Skeletal muscle tissue (tissue), 4 donors: ENCODE data around the gene LAMA2. TPM values are rescaled to one million over a fixed set of nuclear protein-coding genes. Genes with fewer than 3 reads are reported as not detected.

Experiments used
- H3K27ac ChIP-seq: one replicate; pipeline ENCODE4 v1.7.0; 2013; ENCODE audit warnings: mild to moderate bottlenecking, low read depth, low read length, inconsistent platforms
- H3K27me3 ChIP-seq, 3 donors: one replicate each; pipeline ENCODE4 v1.7.0; 2013; ENCODE audit warnings: low read length in 3 of 3; ENCODE audit not compliant: control insufficient read depth in 3 of 3, insufficient read depth in 3 of 3
- H3K36me3 ChIP-seq, 3 donors: one replicate each; pipeline ENCODE4 v1.7.0; 2013; ENCODE audit warnings: low read length in 3 of 3; ENCODE audit not compliant: control insufficient read depth in 3 of 3, insufficient read depth in 3 of 3
- H3K4me1 ChIP-seq, 3 donors: one replicate each; pipeline ENCODE4 v1.7.0; 2013; ENCODE audit warnings: low read length in 3 of 3, mild to moderate bottlenecking in 3 of 3; ENCODE audit not compliant: control insufficient read depth in 3 of 3, insufficient read depth in 3 of 3
- H3K4me3 ChIP-seq, 3 donors: one replicate each; pipeline ENCODE4 v1.7.0; 2013; ENCODE audit warnings: low read length in 3 of 3
- H3K9ac ChIP-seq, 3 donors: one replicate each; pipeline ENCODE4 v1.7.0; 2013; ENCODE audit warnings: low read length in 3 of 3, mild to moderate bottlenecking in 3 of 3, moderate library complexity in 2 of 3, low read depth in 1 of 3
- H3K9me3 ChIP-seq, 3 donors: one replicate each; pipeline ENCODE4 v1.7.0; 2013; ENCODE audit warnings: low read length in 3 of 3; ENCODE audit not compliant: control insufficient read depth in 3 of 3
- total RNA-seq: library from RNA; depleted of rRNA; stranded (reverse); fragments of >200 nt; gene quantifications from one replicate; pipeline ENCODE4 v1.2.3, GENCODE V29; 2014
- donor health status: Osteomylitis.

The LAMA2 gene
- total RNA-seq, 1 donor from 2014 or later, result 187 TPM

DNA sequence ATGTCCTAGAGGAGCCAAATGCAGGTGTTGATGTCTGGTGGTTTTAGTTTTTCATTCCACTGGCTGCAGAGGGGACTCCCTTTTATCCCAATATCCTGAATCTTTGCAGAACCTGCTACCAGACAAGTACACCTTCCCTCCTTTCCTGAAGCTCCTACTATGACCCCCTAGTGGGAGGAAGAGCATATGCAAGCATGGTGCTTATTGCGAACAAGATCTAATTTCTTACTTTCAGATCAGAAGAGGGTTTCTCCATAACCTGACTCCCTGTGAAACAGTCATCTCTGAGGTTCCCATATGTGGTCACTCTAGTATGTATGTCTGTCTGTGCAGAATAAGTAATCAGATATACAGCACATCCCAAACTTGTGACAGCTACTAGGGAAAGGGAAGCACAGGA is 549.8 kb downstream of the LAMA2 start:
- Histone ChIP-seq H3K4me1 (peaks cover 0 to 2% (median 0%) of the 10 kb centered on the region in 3 donors), H3K27ac (no peak overlapping the region), H3K36me3 (peaks cover 0 to 4% (median 0%) of the 10 kb centered on the region in 3 donors), H3K4me3 (no peak overlapping the region), H3K27me3 (no peaks in the 10 kb centered on the region), H3K9ac (no peak overlapping the region), H3K9me3 (no peaks in the 10 kb centered on the region)

DNA sequence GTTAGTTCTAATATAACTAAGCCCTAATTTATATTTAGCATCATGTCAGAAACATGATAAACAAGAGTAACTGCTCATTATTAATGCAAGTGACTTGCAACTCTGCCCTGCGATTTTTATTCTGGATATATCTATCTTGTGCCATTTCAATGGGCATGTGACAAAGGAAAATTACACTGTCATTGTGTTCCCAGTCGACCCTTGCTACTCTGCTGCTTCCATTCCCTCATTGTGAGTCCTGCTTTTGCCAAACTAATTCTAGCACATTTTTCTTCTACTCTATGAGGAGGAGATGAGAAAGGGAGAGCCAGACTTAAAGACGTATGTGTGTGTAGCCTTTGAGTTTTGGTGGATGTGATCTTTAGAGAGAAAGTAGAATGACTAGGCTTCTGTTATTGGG is 551.2 kb downstream of the LAMA2 start:
- Histone ChIP-seq H3K9me3 (no peaks in the 10 kb centered on the region), H3K4me3 (peak overlapping the region in 1 of 3 donors; percentile 16), H3K9ac (no peak overlapping the region), H3K4me1 (peaks cover 0 to 2% (median 0%) of the 10 kb centered on the region in 3 donors), H3K27ac (peak overlapping the region; percentile 22), H3K36me3 (no peaks in the 10 kb centered on the region), H3K27me3 (no peaks in the 10 kb centered on the region)

DNA sequence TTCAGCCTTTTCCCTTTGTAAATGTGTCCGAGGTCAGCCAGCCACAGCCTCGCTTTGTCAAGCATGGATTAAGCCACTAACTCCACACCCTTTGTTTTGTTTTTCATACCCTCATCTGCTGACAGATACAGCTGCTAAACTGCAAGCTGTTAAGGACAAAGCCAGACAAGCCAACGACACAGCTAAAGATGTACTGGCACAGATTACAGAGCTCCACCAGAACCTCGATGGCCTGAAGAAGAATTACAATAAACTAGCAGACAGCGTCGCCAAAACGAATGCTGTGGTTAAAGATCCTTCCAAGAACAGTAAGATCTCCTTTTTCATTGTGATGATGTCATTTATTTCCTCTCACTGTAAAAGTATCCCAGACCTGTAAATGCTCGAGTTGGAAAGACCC is 557.8 kb downstream of the LAMA2 start:
- no peak overlapping the region for H3K4me3 ChIP-seq
- H3K9ac ChIP-seq, result no peak overlapping the region
- H3K27me3 ChIP-seq, result no peaks in the 10 kb centered on the region
- peaks cover 0 to 2% (median 0%) of the 10 kb centered on the region in 3 donors for H3K36me3 ChIP-seq
- H3K27ac ChIP-seq, result no peak overlapping the region
- H3K9me3 ChIP-seq, result no peaks in the 10 kb centered on the region
- H3K4me1 ChIP-seq, result no peaks in the 10 kb centered on the region

DNA sequence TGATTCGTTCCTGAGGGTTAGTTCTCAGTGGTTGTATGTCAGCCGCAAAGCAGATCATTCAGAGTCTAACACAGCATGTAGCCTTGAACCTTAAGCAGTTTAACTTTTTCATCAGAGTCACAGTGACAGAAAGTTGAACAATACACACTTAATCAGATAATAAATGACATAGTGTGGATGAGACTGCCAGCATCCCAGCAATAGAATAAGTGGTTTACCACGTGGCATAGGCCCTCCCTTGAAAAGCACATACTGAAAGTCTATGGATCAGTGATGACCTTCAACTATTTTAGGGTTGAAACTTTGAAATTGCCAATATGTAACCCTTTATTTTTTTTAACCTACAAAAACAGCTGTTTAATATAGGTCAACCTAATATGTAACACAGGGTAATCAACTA is 561.7 kb downstream of the LAMA2 start:
- Histone ChIP-seq H3K27me3 (no peaks in the 10 kb centered on the region), H3K27ac (no peak overlapping the region), H3K36me3 (peaks cover 0 to 2% (median 0%) of the 10 kb centered on the region in 3 donors)

DNA sequence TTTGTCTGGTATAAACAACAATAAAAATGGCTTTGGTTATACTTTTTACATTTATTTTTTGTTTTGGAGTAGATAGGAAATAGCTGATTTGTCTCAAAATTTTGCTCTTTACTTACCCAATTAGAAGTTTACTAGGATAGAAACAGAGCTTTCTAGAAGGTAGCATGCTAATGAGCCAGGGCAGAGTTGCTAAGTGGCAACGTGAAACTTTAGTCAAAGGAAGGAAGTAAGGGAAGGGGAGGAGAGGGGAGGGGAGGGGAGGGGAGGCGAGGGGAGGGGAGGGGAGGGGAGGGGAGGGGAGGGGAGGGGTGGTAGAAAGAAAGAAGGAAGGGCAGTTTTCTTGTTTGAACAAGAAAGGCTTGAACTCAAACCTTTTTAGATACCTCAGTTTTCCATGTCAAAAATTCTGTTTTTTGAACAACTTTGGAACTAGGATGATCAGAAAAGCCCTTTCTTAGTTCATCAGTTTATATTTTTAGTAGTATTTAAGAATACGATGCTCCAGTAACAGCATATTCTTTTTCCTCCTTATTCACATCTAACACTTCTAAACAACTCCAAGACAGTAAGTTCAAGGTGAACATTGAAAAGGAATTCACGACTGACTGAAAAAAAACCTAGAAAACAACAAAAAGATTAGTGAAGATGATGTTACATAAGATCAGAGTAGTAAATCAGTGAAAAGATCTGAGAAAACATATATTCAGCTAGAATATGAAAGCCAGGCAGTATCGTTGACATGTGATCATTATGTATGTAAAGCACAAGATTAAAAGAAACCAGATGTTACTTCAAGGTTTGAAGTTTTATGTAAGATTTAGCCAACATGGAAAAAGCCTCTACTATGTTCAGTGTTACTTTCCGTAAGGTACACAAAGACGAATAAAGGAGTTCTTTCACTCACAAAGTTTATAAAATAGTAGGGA is 563.6 kb downstream of the LAMA2 start:
- Histone ChIP-seq H3K4me1 (no peaks in the 10 kb centered on the region), H3K27ac (no peak overlapping the region), H3K9ac (no peak overlapping the region), H3K36me3 (no peaks in the 10 kb centered on the region), H3K4me3 (no peak overlapping the region), H3K9me3 (no peaks in the 10 kb centered on the region), H3K27me3 (no peaks in the 10 kb centered on the region)

More for the DNA sequence above, 561.7 kb downstream of the LAMA2 start:
- H3K9ac ChIP-seq, result no peak overlapping the region
- no peaks in the 10 kb centered on the region for H3K4me1 ChIP-seq
- H3K4me3 ChIP-seq, result no peak overlapping the region
- no peaks in the 10 kb centered on the region for H3K9me3 ChIP-seq

DNA sequence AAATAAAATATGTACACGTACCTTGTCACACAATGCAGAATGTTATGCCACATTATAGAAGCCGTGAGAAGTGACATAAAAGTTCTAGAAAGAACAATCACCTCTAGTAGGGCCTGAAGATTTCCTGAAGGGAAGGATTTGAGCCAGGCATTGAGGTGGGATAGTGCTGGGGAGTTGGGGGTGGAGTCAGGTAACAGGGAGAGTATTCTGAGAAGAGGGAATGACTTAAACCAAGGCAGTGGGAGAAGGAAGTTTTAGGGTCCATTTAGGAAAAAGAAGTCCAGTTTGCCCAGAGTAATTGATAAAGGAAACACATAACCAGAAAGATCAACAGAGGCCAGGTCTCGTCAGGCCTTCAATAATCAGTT is 564.2 kb downstream of the LAMA2 start:
- H3K27me3 ChIP-seq, result no peaks in the 10 kb centered on the region
- H3K27ac ChIP-seq, result no peak overlapping the region
- H3K4me3 ChIP-seq, result no peak overlapping the region
- H3K4me1 ChIP-seq, result no peaks in the 10 kb centered on the region
- no peaks in the 10 kb centered on the region for H3K9me3 ChIP-seq
- H3K9ac ChIP-seq, result no peak overlapping the region
- no peaks in the 10 kb centered on the region for H3K36me3 ChIP-seq

DNA sequence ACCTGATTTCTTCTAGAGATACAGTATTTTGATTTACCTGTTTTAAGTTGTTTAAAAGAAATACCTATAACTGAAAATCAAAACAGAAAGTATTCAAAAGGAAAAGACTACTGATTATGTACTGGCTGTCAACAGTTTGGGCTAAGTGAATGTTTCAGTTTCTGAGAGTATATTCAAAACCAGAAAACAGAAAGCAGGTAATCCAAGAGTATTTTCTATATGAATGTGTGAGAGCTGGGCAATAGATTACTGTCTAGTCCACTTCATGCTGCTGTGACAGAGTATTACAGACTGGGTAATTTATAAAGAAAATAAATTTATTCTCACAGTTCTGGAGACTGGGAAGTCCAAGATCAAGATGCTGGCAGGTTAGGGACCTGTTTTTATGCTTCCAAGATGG is 566.0 kb downstream of the LAMA2 start:
- Histone ChIP-seq H3K9me3 (no peaks in the 10 kb centered on the region), H3K9ac (no peak overlapping the region), H3K4me3 (no peak overlapping the region), H3K27me3 (no peaks in the 10 kb centered on the region), H3K27ac (no peak overlapping the region), H3K4me1 (no peaks in the 10 kb centered on the region), H3K36me3 (no peaks in the 10 kb centered on the region)

DNA sequence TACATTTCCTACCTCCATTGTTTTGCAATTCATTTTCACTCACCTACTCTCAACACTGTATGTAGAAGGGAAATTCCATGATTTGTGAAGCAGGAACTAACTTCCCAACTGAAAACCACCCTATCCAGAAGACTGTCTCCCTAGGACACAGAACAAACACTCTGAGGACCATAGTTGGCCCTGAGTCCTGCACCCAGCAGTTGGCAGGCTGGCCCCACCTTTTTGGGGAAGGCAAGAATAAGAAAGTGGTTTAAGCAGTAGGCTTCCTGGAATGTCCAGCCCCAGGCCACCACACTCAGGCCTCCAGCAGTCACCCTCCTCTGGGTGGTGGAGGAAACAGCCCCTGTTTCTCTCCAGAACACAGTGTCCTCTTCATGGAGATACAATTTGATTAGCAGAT is 568.2 kb downstream of the LAMA2 start:
- Histone ChIP-seq H3K27ac (no peak overlapping the region), H3K27me3 (no peaks in the 10 kb centered on the region), H3K36me3 (peaks cover 0 to 4% (median 2%) of the 10 kb centered on the region in 3 donors), H3K9ac (no peak overlapping the region), H3K9me3 (no peaks in the 10 kb centered on the region), H3K4me1 (no peaks in the 10 kb centered on the region), H3K4me3 (no peak overlapping the region)

DNA sequence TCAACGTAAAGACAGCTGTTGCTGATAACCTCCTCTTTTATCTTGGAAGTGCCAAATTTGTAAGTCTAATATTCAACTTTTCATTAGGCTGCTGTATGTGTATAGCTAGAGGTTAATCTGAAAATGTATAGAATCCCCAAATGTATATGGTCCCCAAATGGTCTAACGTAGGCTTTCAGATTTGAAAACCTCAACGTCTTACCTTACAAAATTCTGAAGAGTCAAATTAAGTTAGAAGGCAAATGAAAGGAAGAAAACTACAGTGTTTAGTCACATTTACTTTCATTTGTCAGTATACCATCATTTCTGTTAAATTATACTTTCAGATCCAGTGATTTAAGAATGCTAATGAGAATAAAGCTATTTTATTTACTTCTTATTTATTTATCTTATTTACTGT is 570.1 kb downstream of the LAMA2 start:
- no peak overlapping the region for H3K4me3 ChIP-seq
- H3K9me3 ChIP-seq, result no peaks in the 10 kb centered on the region
- H3K27ac ChIP-seq, result no peak overlapping the region
- H3K27me3 ChIP-seq, result no peaks in the 10 kb centered on the region
- H3K9ac ChIP-seq, result no peak overlapping the region
- H3K4me1 ChIP-seq, result no peaks in the 10 kb centered on the region
- H3K36me3 ChIP-seq, result peaks cover 0 to 4% (median 2%) of the 10 kb centered on the region in 3 donors

DNA sequence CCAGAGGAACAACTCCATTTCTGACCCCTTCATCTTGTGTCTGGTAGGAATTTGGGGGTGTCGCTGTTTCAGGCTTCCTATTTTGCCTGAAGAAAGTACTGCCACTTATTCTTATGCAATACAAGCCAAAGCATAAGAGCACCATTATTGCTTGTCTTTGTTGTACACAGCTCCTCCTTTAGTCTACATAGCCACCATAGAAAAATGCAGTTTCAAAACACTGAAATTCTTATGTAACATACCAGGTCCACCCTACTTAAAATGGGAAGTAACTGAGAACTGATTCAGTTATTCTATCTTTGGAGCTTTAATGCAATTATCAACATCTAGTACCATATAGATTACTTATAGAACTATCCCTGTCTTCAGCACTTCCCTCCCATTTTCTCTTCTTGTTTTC is 571.5 kb downstream of the LAMA2 start:
- H3K4me3 ChIP-seq, result no peak overlapping the region
- H3K9me3 ChIP-seq, result no peaks in the 10 kb centered on the region
- no peaks in the 10 kb centered on the region for H3K27me3 ChIP-seq
- no peak overlapping the region for H3K9ac ChIP-seq
- peaks cover 0 to 4% (median 2%) of the 10 kb centered on the region in 3 donors for H3K36me3 ChIP-seq
- H3K27ac ChIP-seq, result no peak overlapping the region
- no peaks in the 10 kb centered on the region for H3K4me1 ChIP-seq
